ENCODE measurements around the gene PURA. TPM values are rescaled to one million over a fixed set of nuclear protein-coding genes. Genes with fewer than 3 reads are reported as not detected.

Gene PURA
- total RNA-seq, 1 experiment from 2014 or later: 16.9 TPM

DNA sequence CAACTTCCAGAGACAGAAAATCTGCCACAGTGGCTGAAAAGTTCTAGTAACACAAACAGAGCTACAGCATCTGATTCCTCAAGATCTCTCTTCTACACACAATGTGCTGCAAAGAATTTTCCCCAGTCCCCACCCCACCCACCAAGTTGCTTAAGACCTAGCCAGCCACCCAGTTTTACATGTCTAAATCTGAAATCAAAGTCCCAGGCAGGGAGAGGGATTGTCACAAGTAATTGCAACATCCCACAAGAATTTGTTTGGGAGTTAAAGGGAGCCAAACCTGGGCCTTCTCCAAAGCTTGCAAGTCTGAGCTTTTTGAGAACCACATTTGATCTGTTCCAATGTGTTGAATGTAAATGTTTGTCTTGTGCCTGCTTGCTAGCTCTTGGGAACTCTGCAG is 27.3 kb downstream of the PURA start:
- in situ Hi-C loops (cut with HindIII; ENCODE audit: low pct_unique_long_range_greater_than_20kb, low sequenced_read_pairs): no loop called here
- ATAC-seq (no peak), DNase-seq (ENCODE audit: low read depth, low spot score) (no peak)
- Histone ChIP-seq H3K4me1 (ENCODE audit: control insufficient read depth, insufficient read depth, low read length) (peaks cover 5% of the 10 kb centered on the region; the same call in 1 of the 2 replicates), H3K4me3 (ENCODE audit: low read depth in 2 of 2, low read length in 2 of 2) (no peak overlapping the region), H3K9me3 (ENCODE audit: control insufficient read depth, insufficient read depth, low read depth, low read length) (no peaks in the 10 kb centered on the region), H3K27ac (ENCODE audit: low read length) (no peak overlapping the region), H3K36me3 (ENCODE audit: control insufficient read depth, insufficient read depth, low read length) (no peaks in the 10 kb centered on the region), H3K27me3 (ENCODE audit: control insufficient read depth, insufficient read depth, low read length) (no peaks in the 10 kb centered on the region)
- intact Hi-C loops (cut with micrococcal nuclease; ENCODE audit: unreplicated experiment): no loop called here
- CTCF ChIA-PET: no interaction called here
- BruUV-seq (replicated peaks): no TSS peak
- TF ChIP-seq POLR2AphosphoS5 (IDR thresholded peaks at IDR 0.05; ENCODE audit: low read depth, low read length) (no peak), REST (IDR thresholded peaks at IDR 0.05; ENCODE audit: insufficient read depth in 1 of 2, low read depth in 2 of 2, low read length in 1 of 2) (no peak), SIN3A (IDR thresholded peaks at IDR 0.05; ENCODE audit: borderline replicate concordance, insufficient read depth, low read depth, low read length) (no peak), TCF7L2 (IDR thresholded peaks at IDR 0.05; ENCODE audit: low read depth, low read length) (no peak)
- TF ChIP-seq, protein P1, sequence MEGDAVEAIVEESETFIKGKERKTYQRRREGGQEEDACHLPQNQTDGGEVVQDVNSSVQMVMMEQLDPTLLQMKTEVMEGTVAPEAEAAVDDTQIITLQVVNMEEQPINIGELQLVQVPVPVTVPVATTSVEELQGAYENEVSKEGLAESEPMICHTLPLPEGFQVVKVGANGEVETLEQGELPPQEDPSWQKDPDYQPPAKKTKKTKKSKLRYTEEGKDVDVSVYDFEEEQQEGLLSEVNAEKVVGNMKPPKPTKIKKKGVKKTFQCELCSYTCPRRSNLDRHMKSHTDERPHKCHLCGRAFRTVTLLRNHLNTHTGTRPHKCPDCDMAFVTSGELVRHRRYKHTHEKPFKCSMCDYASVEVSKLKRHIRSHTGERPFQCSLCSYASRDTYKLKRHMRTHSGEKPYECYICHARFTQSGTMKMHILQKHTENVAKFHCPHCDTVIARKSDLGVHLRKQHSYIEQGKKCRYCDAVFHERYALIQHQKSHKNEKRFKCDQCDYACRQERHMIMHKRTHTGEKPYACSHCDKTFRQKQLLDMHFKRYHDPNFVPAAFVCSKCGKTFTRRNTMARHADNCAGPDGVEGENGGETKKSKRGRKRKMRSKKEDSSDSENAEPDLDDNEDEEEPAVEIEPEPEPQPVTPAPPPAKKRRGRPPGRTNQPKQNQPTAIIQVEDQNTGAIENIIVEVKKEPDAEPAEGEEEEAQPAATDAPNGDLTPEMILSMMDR (IDR thresholded peaks at IDR 0.05): no peak
- POLR2A ChIA-PET: no interaction called here

DNA sequence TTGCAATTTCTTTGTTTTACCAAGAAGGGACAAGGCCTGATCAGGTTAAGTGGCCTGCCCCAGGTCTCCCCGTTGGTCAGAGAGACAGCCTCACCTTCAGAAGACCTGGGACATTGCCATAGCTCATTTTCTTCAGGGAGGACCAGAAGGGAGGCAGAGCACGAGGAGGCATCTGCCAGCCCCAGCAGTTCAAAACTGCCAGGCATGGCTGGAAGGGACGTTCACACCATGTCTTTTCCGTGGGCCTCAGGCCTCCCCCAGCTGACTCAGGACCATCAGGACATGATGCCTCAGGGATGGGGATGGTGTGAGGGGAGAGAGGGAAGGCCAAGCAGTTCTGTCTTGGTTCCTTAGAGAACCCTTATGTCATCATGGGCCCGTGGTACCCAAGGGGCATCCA is 28.3 kb downstream of the PURA start:
- ATAC-seq: no peak
- ChIA-PET CTCF (interaction anchor here (0.6 kb wide), 1 partner anchor 35 kb away, joined by 4 read pairs; no protein-coding TSS in a partner anchor), POLR2A (no interaction called here)
- TF ChIP-seq SIN3A (IDR thresholded peaks at IDR 0.05; ENCODE audit: borderline replicate concordance, insufficient read depth, low read depth, low read length) (no peak), POLR2AphosphoS5 (IDR thresholded peaks at IDR 0.05; ENCODE audit: low read depth, low read length) (no peak), REST (IDR thresholded peaks at IDR 0.05; ENCODE audit: insufficient read depth in 1 of 2, low read depth in 2 of 2, low read length in 1 of 2) (no peak), TCF7L2 (IDR thresholded peaks at IDR 0.05; ENCODE audit: low read depth, low read length) (no peak)
- TF ChIP-seq, protein P1 (IDR thresholded peaks at IDR 0.05): no peak
- no TSS peak for BruUV-seq (replicated peaks)
- intact Hi-C loops (cut with micrococcal nuclease; ENCODE audit: unreplicated experiment) (no loop called here), in situ Hi-C loops (cut with HindIII; ENCODE audit: low pct_unique_long_range_greater_than_20kb, low sequenced_read_pairs) (no loop called here)
- Histone ChIP-seq H3K9me3 (ENCODE audit: control insufficient read depth, insufficient read depth, low read depth, low read length) (no peaks in the 10 kb centered on the region), H3K4me3 (ENCODE audit: low read depth in 2 of 2, low read length in 2 of 2) (no peak overlapping the region), H3K27me3 (ENCODE audit: control insufficient read depth, insufficient read depth, low read length) (no peaks in the 10 kb centered on the region), H3K4me1 (ENCODE audit: control insufficient read depth, insufficient read depth, low read length) (peaks cover 5% of the 10 kb centered on the region; the same call in 1 of the 2 replicates), H3K36me3 (ENCODE audit: control insufficient read depth, insufficient read depth, low read length) (no peaks in the 10 kb centered on the region), H3K27ac (ENCODE audit: low read length) (no peak overlapping the region)
- no peak for DNase-seq (ENCODE audit: low read depth, low spot score)

Data from Panc1 (cell line).